Measurements from ENCODE around the gene SLC1A3.

The SLC1A3 gene

DNA sequence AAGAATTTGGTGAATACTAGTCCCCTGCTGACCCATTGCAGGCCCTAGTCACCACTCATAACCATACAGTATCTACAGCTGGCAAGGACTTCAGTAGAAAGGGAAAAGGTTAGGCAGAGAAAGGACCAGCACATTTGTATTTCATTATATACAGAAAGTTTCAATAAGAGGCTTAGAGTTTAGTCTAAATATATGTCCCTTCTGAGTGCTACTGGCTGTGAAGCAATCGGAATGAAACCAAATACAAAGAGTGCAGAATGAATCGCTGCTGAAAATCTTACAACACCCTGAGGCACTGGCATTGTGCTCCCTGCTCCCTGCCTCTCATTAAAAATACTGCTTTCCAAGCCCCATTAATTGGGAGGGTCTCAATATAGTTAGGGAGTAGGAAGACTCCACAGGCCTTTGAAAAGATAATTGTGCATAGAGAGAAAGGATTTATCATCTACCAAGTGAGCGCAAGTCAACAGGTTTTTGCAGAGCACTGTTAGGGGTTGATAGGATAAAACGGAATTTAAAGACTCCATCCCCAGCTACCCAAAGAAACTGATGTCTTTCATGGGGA lies 110.8 kb downstream of the SLC1A3 start:
- DNase-seq (ENCODE audit: low read depth): no peak

DNA sequence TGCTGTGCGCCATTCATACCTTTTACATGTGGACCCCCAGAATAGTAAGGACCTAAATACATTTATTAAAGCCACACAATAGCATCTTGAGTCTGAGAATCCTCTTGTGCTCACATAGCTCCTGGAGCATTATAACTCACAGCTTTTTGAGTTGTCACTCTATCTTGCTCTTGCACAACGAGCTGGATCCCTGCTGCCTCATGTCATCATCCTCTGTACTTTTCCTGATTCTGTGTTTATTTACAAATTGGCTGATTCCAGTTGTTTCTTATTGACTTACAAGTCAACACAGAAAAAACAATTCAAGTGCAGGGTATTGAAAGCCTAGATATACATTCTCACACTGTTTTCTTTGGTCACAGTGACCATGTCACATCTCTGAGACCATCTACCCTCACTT lies 112.9 kb downstream of the SLC1A3 start:
- peak; percentile 4 for DNase-seq (ENCODE audit: low read depth)

DNA sequence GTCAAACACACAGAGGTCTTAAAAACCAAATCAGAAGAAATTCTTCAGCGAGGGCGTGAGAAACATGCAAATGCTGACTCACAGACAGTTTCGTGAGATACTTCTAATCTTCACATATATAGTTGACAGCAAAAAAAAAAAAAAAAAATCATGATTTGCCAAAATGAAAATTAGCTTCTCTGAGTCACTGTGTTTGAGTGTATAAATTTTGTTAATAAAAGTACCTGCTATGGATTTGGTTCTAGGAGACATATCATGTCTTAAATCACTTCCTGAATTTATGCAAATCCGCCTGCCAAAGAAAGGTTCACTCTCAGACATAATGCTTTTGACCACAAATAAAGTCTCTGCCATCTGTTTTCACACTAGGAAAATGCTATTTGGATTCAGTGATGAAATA lies 114.3 kb downstream of the SLC1A3 start:
- no peak for DNase-seq (ENCODE audit: low read depth)

DNA sequence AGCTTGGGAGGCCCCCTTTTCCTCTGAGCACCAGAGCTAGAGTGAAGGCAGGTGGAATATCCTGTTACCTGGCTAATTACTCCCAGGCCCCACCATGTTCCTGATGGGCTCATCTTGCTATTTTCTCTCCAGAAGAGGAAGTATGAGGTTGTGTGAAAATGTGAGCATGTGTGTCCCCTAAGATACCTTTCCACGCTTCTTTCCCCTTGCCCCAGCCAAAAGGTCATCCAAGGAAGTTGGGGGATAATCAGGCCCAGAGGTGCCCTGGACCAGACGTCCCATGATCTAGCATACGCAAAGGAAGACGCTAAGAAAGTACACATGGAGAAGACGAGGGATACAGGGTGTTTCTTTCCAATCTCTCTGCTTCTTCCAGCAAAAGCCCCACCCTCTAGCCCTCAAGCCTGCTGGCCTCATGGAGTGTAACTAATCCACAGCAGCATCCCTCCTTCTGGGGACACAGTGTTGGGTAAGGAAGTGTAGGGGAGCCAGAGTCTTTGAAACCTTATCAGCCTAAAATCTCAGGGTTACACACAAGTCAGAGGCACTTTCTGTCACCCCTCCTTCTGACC lies 115.3 kb downstream of the SLC1A3 start:
- DNase-seq (ENCODE audit: low read depth): no peak

DNA sequence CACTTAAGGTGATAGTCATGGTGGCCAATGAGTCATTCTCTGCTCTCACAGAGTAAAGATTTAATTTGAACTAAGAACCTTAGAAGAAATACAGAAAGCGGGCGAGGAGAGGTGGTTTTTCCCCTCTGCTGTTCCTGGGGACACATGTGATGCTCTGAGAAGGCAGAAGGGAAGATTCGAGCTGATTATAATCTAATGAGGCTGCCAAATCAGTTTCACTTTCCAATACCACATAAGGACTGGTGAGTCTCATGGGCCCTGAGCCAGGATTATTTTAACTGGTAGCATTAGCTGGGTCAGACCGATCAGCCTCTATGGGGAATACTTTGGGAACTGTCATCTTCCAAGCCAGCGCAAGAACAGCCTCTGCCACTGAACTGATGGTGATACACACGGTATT lies 116.5 kb downstream of the SLC1A3 start:
- DNase-seq (ENCODE audit: low read depth): no peak

DNA sequence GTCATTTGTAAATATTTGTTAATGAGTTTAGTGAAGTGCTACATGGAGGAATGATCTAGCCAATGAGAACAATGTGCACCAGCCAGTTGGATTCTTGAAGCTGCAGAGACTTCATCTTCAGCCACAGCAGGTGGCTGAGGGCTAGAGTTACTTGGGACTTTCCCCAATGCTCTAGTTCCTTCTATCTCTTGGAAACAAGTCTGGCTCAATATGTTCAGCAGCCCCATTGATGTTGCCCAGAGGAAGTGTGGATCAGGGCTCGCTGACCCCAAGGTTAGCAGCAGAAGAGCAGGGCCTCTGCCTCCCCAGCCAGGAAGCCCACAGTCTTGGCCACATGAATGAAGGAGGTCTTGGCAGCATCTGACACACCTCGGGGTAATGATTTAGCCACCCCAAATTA lies 117.5 kb downstream of the SLC1A3 start:
- no peak for DNase-seq (ENCODE audit: low read depth)

DNA sequence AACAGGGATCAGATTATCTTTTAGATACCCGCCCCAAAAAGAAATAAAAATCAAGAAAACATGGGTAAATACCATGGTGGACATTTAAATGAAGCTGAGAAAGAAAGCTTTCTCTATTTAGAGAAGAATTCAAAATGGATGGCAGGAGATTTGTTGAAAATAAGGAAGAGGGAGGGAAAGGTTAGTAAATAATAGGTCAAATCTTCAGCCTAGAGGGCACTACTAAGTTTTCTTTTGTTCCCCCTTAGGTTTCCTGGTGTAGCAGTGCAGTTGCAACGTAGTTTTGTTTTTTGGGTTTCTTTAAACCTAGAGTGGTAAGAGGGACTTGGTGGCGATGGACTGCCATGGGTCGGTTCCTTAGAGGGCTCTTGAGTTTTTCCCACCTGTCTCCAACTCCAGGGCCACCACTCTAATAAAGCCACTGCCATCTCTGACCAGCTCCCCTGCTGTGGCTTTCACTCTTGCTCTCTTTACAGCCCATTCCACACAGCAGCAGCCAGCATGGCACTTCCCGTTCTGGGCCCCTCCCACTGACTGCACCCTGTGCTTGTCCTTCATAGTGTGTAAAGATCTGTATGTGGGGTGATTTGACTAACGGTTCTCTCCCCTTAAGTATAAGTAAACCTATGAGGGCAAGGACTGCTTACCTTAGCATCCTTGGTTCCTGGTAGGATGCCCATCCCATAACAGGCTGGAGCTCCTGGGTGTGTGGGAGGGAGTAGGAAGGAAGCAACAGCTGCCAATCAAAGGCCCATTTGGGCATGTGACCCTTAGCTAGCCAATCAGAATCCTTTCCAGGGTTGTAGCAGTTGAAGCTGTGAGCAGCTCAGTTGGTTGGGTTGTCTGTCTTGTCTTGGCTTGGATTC lies 118.3 kb downstream of the SLC1A3 start:
- DNase-seq (ENCODE audit: low read depth): no peak

DNA sequence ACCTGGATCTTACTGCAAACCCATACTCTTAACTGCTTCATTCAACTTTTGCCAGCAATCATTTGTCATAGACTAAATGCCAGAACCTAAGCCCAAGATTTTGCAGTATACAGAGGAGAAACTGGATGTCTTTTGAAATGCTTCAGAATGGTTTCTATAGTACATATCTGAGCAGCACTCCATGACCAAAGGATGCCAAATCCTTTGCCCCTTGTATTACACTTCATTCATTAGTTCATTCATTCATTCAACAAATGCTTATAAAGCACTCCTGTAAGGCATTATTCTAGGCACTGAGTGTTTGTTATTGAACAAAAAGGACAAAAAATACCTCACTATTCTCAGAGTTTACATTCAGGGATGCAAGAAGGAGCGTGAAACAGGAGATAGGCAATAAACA lies 119.9 kb downstream of the SLC1A3 start:
- no peak for DNase-seq (ENCODE audit: low read depth)

DNA sequence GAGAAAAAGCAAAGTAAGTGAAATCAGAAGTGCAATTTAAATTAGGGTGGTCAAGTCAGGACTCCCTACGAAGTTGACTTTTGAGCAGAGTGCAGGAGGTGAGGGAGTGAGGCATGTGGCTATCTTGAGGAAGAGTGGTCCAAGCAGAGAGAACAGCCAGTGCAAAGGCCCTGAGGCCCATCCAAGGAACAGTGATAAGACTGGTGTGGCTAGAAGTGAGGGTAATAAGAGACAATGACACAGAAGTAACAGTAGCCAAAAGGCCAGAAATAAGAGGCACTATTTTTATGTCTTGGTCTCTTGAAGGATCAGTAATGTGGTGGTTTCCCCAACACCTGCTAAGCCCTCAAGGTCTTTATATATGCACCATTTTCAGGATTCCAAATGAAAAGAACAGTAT lies 120.4 kb downstream of the SLC1A3 start:
- no peak for DNase-seq (ENCODE audit: low read depth)

DNA sequence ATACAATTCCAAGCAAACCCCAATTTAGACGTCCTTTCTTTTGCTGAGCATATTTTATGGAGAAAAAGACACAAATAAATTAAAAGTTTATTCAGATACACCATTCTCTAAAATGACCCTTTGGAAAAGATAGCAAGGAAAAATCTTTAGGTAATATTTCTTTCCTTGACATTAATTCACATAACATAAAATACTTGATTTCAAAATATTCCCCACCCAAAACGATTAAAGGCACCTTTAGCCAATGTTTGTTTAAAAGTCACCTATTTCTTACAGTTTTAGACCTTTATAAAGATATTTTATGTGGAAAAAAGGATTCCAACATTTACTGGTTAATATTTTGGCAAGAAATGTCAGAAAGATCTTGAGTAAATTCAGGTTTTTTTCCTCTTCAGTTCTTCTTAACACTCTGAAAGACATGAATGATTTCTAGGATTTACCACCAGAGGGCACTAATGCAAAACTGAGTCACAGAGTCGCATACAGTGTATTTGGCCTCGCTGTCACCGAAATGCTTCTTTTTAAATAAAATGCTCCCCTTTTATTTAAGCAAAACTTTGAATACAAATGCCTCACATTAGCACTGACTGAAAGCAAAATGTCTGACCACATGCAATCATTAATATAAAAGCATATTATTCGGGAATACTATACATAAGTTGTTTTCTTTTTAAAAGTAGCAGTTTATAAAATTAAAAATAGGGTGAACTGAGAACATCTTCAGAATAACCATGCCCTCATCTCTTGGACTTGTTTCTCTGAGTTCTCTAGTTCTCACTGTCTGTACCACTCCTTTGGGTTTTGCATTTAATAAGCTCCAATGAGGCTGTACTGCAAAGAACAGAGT lies 122.5 kb downstream of the SLC1A3 start:
- peak; percentile 51 for DNase-seq (ENCODE audit: low read depth)

DNA sequence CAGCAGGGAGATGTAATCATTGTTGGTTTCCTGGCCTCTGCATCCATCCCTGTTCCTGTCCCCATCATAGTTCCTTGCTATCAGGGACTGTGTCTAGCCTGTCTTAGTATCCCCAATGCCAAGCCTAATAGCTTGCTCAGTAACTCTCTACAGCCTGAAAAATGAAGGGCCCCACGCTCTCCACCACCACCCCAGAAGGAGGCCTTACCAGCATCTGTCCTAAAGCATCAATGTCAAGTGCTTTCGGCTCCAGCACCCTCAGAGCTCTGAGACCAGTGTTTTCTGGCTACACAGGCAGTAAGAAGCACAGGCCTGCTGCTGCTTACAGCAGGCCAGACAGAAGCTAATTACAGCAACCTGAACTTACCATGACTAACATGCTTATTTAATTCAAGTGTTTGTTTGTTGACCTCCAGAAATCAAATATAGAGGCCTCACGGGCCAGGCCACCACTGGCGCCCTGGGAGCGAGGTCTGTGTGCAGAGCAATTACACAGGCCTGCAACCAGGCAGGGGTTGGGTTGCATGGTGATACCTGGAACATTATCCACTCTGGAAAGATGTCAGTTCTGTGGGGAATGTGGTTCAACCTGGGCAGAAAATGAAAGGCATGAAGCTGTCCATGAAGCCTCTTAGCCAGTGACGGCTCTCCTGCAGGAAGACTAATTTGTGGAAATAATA lies 124.3 kb downstream of the SLC1A3 start:
- DNase-seq (ENCODE audit: low read depth): no peak

DNA sequence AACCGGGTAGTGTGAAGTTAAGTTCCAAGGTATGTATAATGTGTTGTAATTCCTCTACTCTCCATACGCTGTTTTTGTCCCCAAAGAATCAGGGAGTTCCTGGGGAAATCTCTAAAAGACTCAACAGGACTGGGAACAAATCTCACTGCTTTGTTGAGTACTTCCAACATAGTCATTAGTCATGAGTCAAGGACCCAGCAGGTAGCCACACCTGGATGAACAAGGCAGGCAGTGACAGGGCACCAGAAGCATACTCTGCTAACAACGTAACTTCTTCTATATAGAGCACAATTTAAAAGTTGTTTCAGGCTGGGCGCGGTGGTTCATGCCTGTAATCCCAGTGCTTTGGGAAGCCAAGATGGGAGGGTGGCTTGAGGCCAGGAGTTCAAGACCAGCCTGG lies 126.8 kb downstream of the SLC1A3 start:
- no peak for DNase-seq (ENCODE audit: low read depth)

DNA sequence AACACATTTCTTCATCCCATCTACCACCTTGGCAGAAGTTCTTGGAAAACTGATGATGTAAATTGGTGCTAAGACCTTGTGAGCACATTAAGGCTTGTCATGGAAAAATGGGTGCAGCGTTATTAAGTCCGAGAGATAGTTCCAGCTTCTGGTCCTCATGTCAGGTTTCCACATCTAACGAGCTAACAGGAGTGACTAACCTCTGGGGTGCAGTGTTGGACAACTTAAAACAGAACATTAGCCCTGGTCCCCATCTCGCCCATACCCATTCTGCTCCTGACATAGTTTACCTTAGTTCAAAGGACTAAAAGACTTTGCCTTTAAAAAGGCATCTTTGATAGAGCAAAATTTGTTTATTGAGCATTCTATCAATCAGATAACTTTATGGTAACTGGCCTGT lies 128.0 kb downstream of the SLC1A3 start:
- DNase-seq (ENCODE audit: low read depth): peak; percentile 16

DNA sequence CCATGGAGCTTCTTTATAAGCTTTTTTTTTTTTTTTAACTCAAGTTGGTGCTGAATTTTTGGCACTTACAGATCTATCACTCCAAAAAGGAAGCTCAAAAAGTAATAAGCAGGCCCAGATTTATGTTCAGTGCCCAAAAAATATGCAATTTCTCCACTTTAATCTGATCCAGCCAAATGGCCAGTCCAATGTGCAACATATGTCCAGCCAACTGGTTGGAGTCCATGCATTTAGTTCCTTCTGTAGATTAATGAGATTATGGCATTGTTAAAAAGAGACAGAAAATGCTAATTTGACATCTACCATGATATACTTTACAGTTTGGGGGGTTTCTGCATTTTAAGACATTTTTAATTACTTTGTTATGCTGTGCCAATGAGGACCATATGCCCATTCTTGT lies 129.5 kb downstream of the SLC1A3 start:
- DNase-seq (ENCODE audit: low read depth): no peak

Data from amniotic epithelial cell (primary cell).